ENCODE data around the gene APOM.

The APOM gene

GRCh38 chr6:31655349-31656237 lies at the start of gene APOM:
TSS of gene APOM (plus strand) at chr6:31655894. CDS start at chr6:31655967, 73 bp downstream.
- DNase-seq (ENCODE audit: low spot score), result no peak

DNA sequence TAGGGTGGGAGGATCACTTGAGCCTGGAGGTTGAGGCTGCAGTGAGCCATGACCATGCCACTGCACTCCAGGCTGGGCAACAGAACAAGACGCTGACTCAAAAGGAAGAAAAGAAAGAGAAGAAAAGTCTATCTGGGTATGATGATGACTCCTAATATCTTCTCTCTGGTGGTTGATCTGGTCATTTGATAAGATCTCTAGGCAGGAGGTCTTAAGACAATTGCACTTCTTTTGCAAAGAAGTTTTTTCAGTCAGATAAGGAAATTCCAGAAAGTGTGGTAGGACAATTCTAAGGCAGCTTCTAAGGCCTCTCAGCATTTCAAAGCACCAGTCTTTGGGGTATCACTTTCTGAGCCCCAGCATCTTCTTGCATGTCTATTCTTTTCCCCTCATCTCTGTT lies 48.4 kb upstream of the APOM start:
- no peak for DNase-seq (ENCODE audit: low spot score)

DNA sequence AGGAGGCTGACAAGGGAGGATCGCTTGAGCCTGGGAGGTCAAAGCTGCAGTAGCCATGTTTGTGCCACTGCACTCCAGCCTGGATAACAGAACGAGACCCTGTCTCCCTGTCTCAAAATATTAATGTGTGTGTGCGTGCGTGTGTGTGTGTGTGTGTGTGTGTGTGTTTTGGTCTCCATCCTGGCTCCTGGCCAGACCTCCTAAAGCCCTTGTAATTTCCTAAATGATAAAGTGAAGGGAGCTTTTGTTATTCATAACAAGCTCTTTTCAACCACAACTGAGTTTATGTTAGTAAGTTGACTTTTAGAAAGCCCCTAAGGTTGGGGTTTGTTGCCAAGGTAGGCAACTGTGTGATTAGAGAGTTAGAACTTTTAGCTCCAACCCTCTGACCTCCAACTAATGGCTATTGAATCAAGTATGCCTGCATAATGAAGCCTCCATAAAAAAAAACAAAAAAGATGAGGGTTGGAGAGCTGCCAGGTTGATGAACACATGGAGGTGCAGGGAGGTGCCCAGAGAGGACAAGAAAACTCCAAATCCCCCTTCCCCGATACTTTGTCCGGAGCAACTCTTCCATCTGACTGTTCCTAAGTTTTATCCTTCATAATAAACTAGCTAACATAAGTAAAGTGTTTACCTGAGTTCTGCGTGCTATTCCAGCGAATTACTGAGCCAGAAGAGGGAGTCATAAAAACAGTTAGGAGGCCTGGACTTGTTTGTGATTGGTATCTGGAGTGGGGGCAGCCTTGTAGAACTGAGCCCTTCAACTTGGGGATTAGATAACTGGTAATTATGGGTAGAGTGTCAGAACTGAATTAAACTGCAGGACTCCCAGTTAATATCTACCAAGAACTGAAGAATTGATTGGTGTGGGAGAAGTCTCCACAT lies 45.9 kb upstream of the APOM start:
- no peak for DNase-seq (ENCODE audit: low spot score)

- DNase-seq (ENCODE audit: low spot score), result no peak
These were observed 44.7 kb upstream of the APOM start for GRCh38 chr6:31610968-31611367.

DNA sequence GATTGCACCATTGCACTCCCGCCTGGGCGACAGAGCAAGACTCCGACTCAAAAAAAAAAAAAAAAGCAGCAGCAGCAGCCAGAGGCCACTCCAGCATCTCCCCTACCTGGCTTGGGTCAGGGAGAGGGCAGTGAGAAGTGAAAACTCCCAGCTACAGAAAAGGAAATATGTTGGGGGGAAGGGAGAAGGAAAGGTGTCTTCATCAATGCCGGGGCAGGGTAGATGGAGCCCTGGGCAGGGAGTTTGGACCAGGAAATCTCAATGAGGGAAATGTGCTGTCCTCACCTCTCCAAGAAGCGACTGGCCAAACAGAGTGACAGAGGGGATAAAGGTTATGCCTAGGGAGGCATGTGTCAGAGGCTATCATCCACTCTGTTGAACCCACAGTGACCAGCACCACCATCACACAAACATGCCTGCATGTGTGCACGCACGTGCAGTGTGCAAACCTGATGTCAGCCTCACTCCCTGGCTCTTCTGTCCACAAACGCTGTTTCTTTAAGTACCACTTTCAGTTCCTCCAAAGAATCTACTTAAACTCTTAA lies 41.5 kb upstream of the APOM start:
- no peak for DNase-seq (ENCODE audit: low spot score)

DNA sequence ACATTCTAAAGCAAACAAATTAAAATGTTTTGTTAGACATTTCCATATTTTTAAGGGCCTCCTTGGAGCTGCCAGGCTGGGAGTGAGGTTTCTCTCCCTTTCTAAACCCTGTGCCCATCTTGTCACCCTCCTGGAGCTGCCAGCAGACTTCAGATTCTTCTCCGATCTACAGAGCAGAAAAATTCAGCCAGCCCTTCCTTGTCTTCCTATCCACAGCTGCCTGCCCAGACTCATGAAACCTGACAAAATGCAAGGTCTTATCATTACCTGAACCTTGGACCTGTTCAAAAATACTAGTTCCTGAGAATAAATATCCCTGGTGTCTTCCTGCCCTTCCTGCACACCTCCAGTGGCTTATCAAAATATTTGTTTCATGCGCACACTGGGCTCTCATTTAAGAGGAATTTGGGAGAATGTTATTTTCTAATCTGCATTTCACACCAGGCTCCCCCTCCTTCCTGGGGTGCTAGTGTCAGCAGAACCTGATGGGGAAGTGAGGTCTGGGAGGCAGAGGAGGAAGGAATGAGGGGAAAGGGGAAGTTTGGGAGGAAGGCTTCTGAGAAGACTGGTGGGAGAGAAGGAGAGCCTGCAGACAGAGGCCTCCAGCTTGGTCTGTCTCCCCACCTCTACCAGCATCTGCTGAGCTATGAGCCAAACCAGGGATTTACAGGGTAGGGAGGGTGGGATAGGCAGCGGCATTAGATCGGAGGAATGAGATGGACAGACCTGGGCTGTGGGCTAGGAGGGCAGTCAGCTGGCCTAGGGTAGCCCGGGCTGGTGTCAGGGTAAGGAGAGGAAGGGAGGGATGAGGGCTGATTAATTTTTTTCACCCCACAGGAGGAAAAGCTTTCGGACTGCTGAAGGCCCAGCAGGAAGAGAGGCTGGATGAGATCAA lies 40.8 kb upstream of the APOM start, which contains the start of gene AIF1:
Gene AIF1 (plus strand): TSS at position 551 of the 895 bp plus-strand sequence. CDS start 96 bp downstream, at position 647.
- DNase-seq (ENCODE audit: low spot score), result no peak

DNA sequence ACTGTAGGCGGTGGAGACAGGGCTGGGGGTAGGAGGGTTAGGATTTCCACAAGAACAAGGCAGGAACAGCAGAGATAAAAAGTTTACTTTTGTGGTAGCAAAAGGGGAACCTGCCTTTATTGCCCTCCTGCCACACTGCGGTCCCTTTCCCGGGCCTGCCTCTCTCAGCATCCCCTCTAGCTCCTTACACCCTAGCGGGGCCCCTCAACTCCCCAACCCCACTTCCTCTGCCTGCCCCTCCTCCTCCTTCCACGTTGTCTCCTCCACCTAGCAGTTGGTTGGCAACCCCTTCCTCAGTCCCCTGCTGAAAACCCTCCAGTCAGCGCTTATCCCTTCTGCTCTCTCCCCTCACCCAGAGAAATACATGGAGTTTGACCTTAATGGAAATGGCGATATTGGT lies 39.9 kb upstream of the APOM start:
- DNase-seq (ENCODE audit: low spot score), result no peak

- DNase-seq (ENCODE audit: low spot score), result no peak
These were observed 38.7 kb upstream of the APOM start for GRCh38 chr6:31617010-31617409.

- DNase-seq (ENCODE audit: low spot score), result peak; percentile 98
These were observed 35.7 kb upstream of the APOM start for GRCh38 chr6:31619805-31620585.

- peak; percentile 99 for DNase-seq (ENCODE audit: low spot score)
These were observed 34.9 kb upstream of the APOM start, which contains the start of gene PRRC2A for GRCh38 chr6:31620586-31621319. TSS of gene PRRC2A (plus strand) at chr6:31620715. CDS start at chr6:31622790, 2,075 bp downstream.

- no peak for DNase-seq (ENCODE audit: low spot score)
These were observed 34.3 kb upstream of the APOM start for GRCh38 chr6:31621320-31621939.

GRCh38 chr6:31621991-31622390 lies 33.7 kb upstream of the APOM start:
- DNase-seq (ENCODE audit: low spot score), result no peak

DNA sequence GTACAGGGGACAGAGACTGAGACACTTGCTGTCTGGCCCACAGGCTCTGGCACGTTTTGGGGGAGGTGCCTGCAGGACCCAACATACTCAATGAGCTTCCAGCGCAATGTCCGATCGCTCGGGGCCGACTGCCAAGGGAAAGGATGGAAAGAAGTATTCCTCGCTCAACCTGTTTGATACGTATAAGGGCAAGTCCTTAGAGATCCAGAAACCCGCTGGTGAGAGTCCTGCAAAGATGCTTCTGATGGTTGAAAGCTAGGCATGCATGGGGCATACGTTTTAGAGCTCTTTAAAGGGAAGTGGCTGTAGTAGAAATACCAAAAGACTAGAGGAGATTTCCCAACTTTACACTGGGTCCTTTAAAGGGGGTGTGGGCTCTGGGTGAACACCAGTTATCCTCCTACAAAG lies 33.0 kb upstream of the APOM start:
- no peak for DNase-seq (ENCODE audit: low spot score)

GRCh38 chr6:31624070-31624469 lies 31.6 kb upstream of the APOM start:
- no peak for DNase-seq (ENCODE audit: low spot score)

- no peak for DNase-seq (ENCODE audit: low spot score)
These were observed 28.7 kb upstream of the APOM start for GRCh38 chr6:31626952-31627351.

GRCh38 chr6:31627690-31628287 lies 27.9 kb upstream of the APOM start:
- DNase-seq (ENCODE audit: low spot score), result no peak

DNA sequence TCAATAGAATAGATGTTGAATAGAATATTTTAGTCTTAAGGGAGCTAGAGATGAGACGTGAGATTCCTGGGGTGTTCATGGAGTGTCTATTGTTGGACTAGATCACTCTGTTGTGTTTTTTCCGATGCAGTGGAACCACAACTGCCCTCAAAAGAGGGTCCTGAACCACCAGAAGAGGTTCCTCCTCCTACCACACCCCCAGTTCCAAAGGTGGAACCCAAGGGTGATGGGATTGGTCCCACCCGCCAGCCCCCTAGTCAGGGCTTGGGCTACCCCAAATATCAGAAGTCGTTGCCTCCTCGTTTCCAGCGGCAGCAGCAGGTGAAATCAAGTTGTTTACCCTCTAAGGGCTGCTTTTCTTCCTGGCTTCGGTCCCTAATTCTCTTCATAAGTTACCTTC lies 26.7 kb upstream of the APOM start:
- no peak for DNase-seq (ENCODE audit: low spot score)

DNA sequence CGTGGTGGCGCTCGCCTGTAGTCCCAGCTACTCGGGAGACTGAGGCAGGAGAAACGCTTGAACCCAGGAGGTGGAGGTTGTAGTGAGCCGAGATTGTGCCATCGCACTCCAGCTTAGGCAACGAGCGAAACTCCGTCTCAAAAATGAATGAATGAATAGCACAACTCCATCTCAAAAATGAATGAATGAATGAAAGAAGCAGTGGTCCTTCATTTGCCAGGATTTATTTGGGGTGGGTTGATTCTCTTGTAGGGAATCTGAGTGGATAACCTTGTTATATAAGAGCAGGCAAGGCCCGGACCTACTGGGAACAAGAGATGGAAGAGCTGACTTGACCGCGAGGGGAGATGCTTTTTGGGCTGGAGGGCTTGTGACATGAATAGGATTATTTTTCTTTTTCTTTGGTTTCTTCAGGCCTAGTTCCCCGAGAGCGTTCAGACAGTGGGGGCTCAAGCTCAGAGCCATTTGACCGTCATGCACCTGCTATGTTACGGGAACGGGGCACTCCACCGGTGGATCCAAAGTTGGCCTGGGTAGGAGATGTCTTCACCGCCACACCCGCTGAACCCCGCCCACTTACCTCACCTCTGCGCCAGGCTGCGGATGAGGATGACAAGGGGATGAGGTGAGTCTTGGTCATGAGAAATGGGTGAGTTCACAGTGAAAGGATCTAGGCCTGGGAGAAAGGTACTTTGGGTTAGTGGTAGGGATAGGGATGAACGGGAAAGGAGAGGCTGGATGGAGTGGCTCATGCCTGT lies 25.3 kb upstream of the APOM start:
- no peak for DNase-seq (ENCODE audit: low spot score)

Data from NAMALWA (cell line).